Coronary artery (tissue), 2 donors: Measurements from ENCODE around the gene ASB7.
"Not testable (repeated sequence)": the region's sequence is repeated elsewhere in the genome, so short reads cannot be mapped to it uniquely, and the experiment has no call there.

Experiments used
- DNase-seq: peaks from one replicate; pipeline ENCODE4 v3.0.0-alpha.2; 2017; ENCODE audit warnings: low spot score
- H3K27ac ChIP-seq, 2 donors: fragments of 200-600 bp; sonication (generic); one replicate each; pipeline ENCODE4 v1.5.1; 2016 to 2019
- H3K4me3 ChIP-seq: fragments of 200-600 bp; sonication (generic); 2 replicates; pipeline ENCODE4 v1.5.1; 2016; ENCODE audit warnings: mild to moderate bottlenecking, moderate library complexity
- TF ChIP-seq, protein P1 (sequence below): fragments of 200-600 bp; sonication (generic); IDR thresholded peaks from one replicate; pipeline ENCODE4 v1.5.1; 2019; ENCODE audit warnings: antibody characterized with exemption

ASB7 gene

DNA sequence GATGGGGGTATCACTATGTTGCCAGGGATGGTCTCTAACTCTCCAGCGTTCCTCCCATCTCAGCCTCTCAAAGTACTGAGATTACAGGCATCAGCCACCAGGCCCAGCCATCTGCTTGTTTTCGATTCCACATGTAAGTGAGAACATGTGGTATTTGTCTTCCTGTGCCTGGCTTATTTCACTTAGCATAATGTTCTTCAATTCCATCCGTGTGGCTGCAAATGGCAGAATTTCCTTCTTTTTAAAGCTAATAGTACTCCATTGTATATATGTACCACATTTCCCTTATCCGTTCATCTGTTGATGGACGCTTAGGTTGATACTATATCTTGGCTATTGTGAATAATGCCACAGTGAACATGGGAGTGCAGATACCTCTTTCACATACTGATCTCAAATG is 70.6 kb downstream of the ASB7 start:
- Histone ChIP-seq H3K27ac (no peak overlapping the region), H3K4me3 (no peak overlapping the region)
- DNase-seq = no peak
- TF ChIP-seq, protein P1, sequence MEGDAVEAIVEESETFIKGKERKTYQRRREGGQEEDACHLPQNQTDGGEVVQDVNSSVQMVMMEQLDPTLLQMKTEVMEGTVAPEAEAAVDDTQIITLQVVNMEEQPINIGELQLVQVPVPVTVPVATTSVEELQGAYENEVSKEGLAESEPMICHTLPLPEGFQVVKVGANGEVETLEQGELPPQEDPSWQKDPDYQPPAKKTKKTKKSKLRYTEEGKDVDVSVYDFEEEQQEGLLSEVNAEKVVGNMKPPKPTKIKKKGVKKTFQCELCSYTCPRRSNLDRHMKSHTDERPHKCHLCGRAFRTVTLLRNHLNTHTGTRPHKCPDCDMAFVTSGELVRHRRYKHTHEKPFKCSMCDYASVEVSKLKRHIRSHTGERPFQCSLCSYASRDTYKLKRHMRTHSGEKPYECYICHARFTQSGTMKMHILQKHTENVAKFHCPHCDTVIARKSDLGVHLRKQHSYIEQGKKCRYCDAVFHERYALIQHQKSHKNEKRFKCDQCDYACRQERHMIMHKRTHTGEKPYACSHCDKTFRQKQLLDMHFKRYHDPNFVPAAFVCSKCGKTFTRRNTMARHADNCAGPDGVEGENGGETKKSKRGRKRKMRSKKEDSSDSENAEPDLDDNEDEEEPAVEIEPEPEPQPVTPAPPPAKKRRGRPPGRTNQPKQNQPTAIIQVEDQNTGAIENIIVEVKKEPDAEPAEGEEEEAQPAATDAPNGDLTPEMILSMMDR = no peak

DNA sequence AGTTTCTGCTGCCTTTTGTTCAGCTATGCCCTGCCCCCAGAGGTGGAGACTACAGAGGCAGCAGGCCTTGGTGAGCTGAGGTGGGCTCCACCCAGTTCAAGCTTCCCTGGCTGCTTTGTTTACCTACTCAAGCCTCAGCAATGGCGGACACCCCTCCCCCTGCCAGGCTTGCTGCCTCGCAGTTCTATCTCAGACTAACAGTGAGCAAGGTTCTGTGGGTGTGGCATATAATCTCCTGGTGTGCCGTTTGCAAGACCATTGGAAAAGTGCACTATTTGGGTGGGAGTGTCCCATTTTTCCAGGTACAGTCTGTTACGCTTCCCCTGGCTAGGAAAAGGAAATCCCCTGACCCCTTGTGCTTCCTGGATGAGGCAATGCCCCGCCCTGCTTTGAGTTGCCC is 76.8 kb downstream of the ASB7 start:
- not testable (repeated sequence) for H3K4me3 ChIP-seq, H3K27ac ChIP-seq, DNase-seq

DNA sequence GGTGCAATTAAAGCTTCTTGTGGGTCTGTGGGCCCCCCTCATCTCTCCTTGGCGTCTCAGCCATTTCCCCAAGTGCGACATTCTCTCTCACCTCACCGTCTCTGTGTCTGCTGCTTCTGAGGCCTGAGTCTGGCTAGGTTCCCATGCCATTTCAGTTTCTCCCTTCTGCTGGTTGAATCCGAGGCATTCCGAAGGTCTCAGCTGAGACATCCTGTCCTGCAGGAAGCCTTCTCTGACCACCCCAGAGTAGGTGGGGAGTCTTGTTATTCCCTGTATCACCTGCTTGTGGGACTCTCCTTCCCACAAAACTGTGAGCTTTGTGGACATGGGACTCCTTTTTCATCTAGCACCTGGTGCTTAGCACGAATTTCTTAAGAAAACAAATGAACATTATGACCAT is 78.3 kb downstream of the ASB7 start:
- Histone ChIP-seq H3K27ac (no peak overlapping the region), H3K4me3 (no peak overlapping the region)
- TF ChIP-seq, protein P1 = no peak
- DNase-seq = peak; percentile 24

DNA sequence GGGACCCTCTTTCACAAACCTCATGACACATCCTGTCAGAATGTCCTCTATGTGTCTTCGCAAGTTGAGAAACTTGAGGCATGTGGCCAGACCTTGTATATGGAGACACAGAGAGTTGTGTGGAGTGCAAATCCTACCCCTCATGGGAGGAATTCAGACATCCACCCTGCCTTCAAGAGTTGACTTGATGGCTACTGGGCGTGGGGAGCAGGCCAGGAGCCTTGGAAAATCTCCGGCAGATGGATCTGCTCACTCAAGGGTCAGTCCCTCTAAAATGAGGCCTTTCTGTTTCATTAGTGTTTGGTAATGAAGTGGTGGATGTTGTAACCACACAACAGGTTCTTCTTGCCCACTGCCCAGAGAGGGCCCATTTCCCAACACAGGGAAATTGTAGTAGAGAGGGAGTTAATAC is 79.0 kb downstream of the ASB7 start:
- no peak overlapping the region for H3K27ac ChIP-seq
- DNase-seq = peak; percentile 75
- no peak overlapping the region for H3K4me3 ChIP-seq
- TF ChIP-seq, protein P1 = no peak

DNA sequence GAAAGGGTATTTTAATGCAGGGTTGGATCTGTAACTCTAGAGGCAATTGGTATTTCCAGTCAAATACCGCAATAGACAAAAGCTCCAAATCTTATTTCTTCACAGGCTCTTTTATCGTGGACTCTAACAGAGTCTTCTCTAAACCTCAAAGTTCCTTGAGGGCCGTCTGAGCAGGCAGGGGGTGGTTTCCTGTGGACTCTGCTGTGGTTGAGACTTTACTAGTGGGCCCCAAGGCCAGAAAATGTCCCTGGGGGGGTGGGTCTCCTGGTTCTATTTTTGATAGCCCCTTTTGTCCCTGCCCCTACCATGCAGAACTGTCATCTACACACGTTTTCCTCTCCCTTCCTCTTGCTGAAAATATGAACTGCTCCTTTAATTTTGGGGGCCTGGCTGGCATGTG is 80.1 kb downstream of the ASB7 start:
- no peak for DNase-seq
- TF ChIP-seq, protein P1 = no peak
- Histone ChIP-seq H3K4me3 (no peak overlapping the region), H3K27ac (no peak overlapping the region)

DNA sequence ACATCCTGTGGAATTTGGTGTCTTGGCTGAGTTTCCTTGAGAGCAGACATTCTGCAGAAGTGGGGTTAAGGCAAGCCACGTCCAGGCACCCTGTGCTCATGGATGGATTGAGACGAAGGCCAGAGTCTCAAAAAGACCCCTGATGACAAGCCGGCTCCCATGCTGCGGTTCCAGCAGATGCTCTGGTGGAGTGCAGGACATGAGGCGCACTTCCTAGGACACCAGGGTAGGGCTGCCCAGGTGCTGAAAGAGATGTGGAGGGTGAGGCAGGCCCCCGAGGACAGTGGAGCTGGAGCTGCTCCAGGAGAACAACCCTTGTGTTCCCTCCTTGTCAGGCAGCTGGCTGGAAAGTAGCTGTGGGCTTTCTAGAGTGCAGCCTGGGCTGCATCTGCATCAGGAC is 81.0 kb downstream of the ASB7 start:
- peak; percentile 69 for DNase-seq
- H3K4me3 ChIP-seq = no peak overlapping the region
- TF ChIP-seq, protein P1 = no peak
- no peak overlapping the region for H3K27ac ChIP-seq

DNA sequence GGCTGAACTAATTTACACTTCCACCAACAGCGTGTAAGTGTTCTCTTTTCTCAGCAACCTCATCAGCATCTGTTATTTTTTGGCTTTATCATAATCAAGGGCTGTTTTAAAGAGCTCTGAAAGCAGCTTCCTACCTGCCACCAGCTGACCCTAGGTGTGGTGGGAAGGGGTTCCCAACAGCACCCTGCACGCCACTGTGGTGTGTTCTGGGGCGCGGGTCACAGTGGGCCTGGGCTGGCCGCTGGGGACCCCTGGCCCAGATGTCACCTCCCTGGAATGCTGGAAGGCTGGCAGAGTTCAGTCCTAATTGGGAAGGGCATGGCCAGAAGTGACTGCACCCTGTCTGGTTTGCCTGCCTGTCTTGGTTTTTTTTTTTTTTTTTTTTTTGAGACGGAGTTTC is 82.2 kb downstream of the ASB7 start:
- TF ChIP-seq, protein P1 = no peak
- no peak overlapping the region for H3K27ac ChIP-seq

More for the DNA sequence above, 82.2 kb downstream of the ASB7 start:
- peak; percentile 58 for DNase-seq
- H3K4me3 ChIP-seq = no peak overlapping the region
